KG1 (cell line): ENCODE data around the gene CDX4.
"Not testable (repeated sequence)": the region's sequence is repeated elsewhere in the genome, so short reads cannot be mapped to it uniquely, and the experiment has no call there.

ENCODE experiments used
- DNase-seq: peaks from one replicate; lab custom pipeline; 2025; lab: John Stamatoyannopoulos, UW

CDX4 gene, protein sequence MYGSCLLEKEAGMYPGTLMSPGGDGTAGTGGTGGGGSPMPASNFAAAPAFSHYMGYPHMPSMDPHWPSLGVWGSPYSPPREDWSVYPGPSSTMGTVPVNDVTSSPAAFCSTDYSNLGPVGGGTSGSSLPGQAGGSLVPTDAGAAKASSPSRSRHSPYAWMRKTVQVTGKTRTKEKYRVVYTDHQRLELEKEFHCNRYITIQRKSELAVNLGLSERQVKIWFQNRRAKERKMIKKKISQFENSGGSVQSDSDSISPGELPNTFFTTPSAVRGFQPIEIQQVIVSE

DNA sequence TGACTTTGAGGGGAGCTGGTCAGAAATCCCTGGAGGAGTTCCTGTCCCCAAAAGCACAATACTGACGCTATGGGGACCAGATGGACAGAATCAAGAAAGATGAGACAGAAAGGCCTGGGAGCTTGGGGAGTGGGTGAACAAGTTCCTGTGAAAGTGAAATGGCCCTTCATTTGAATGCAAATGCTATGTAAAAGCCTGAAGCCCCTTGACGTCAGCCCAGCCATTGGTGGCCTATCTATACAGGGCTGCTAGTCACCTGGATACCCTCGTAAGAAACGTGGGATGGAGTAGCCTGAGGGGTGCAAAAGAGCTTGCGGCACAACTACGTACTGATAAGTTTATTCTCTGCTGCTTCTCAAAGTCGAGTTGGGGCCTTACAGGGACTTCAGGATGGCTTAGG lies at the start of gene CDX4:
CDX4 (plus strand) TSS at position 223 of the 400 bp plus-strand sequence. CDS start 201 bp downstream, outside the sequence.
- DNase-seq: no peak

DNA sequence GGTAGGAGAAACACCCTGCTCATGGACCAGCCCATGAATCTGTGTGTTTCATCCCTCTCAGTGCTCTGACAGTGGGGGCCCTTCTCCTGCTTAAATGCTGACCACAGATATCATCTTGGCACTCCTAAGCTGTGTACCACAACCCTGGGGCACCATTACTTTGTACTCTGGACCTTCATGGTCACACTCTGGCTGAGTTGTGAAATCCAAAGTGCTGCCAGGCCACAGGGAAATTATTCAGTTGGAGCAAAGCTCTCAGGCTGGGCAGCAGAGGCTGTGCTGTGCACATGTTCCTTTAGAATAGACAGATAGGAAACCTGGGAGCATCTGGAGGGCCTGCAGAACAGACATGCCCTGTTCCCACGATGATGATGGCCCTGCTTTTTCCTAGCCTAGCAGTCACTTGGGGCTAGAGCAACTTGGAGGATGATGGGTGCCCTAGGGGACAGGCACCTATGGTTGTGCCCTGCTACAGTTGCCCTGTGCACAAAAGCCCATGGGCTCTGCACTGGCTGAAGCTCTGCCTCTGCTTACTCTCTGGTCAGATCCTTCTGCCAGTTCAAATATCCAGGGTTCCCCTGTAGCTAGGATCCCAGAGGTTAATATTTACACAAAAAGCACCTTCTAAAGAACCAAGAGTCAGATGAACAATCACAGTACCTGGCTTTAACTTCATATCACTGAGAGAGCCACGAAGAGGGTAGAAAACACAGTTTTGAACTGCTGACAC lies 48.5 kb upstream of the CDX4 start:
- DNase-seq: no peak

DNA sequence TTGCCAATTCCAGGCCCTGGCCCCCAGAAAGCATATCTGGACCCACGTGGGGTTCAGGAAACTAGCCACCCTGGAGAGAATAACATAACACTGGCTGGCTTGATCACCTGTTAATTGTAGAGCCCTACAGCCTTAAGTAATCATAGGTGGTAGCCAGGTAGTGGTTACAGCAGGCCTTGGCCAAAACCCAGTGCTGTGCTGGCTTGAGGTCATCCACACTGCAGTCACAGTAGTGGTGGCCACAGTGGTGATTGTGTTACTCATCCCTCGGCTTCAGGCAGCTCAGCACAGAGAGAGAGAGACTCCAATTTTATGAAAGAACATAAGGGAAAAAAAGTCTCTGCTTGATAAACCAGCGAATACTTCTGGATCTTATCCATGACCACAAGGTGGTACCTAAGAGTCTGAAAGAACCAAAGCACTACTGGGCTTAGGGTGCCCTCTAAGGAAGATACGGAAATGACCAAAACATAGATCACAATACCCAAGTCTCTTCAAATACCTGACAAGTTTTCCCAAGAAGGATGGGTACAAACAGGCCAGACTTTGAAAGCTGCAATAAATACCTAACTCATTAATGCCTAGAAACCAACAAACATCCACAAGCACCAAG lies 46.6 kb upstream of the CDX4 start:
- no peak for DNase-seq

DNA sequence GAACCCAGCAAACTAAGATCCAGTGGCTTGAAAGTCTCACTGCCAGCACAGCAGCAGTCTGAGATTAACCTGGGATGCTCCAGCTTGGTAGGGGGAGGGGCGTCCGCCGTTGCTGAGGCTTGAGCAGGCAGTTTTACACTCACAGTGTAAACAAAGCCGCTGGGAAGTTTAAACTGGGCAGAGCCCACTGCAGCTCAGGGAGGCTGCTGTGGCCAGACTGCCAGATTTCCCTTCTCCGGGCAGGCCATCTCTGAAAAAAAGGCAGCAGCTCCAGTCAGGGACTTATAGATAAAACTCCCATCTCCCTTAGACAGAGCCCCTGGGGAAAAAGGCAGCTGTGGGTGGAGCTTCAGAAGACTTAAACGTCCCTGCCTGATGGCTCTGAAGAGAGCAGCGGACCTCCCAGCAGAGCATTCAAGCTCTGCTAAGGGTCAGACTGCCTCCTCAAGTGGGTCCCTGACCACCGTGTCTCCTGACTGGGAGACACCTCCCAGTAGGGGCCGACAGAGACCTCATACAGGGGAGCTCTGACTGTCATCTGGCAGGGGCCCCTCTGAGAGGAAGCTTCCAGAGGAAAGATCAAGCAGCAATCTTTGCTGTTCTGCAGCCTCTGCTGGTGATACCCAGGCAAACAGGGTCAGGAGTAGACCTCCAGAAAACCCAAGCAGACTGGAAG lies 45.1 kb upstream of the CDX4 start:
- no peak for DNase-seq

DNA sequence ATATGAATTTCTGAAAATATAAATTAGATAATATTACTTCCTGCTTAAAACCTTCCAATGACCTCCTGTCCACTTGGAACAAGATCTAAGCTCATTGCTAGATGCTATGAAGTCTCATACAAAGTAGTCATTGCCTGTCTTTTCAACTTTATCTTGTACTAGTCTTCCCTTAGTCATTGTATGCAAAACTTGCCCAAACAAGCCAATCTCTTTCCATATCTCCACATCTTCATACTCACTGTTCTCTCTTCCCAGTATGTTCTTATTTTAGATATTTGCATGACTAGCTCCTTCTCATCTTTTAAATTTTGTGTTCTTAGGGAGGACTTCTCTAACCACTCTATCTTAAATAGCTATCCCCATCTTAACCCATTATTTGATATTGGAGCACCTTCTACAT lies 33.9 kb upstream of the CDX4 start:
- DNase-seq: no peak

DNA sequence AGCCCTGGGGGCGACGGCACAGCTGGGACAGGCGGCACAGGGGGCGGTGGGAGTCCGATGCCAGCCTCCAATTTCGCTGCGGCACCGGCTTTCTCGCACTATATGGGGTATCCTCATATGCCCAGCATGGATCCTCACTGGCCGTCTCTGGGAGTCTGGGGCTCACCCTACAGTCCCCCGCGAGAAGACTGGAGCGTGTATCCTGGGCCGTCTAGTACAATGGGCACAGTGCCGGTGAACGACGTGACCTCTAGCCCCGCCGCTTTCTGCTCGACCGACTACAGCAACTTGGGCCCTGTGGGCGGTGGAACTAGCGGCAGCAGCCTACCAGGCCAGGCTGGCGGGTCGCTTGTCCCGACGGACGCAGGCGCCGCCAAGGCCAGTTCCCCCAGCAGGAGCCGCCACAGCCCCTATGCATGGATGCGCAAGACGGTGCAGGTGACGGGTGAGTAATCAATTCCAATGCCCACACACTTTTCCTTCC lies 500 bp downstream of the CDX4 start:
- no peak for DNase-seq

DNA sequence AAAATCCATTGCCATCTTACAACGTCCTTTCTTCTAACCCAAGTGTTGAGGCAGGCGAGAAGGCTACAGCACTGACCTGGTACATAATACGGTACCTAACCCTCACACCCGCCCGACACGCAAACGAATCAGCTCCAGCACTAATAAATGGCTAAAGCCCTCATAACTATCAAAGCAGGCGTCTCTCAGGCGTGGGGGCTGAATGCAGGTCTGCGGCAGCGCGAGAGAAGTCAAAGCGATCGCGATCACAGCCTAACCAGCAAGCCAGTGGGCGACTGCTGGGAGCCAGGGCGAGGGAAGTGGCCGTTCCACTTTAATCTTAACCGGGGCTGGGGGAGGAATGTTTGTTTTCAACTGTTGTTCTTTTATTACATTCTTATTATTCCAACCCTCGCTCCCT lies 1.5 kb downstream of the CDX4 start:
- DNase-seq: no peak

DNA sequence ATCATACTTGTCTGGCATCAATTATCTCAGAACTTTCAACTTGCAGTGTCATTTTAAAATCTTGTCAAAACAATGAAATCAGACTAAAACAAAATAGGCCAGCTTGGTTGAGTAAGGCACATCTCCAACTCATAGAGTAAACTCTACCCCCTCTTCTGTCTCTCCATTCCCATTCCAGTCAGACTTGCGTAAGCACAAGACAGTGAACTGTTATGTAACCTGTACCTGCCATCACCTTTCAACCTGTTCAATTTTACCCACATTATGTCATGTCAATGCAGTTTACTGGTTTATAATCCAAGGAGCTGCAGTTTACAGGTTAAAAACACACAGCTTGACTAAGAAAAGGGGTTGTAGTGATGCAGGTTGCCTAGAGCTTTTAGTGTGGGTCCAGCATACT lies 8.3 kb downstream of the CDX4 start:
- no peak for DNase-seq

DNA sequence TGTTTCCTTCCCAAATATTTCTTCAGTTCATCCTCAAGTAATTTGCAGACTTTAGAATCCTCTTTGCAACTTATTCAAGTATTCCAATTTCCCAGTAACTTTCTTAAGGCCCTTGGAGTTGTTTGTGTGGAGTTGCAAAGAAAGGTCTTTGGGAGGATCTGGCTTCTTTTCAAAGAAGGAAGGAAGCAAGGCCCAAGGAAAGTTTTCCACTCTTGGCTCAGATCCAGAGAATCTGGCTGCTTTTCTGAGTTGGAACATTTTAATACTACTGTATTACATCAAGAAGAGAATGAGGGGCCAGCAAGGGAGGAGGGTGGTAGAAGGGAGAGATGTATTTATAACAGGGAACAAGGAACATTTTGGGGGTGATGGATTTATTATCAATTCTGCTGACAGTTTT lies 10.5 kb downstream of the CDX4 start:
- no peak for DNase-seq

DNA sequence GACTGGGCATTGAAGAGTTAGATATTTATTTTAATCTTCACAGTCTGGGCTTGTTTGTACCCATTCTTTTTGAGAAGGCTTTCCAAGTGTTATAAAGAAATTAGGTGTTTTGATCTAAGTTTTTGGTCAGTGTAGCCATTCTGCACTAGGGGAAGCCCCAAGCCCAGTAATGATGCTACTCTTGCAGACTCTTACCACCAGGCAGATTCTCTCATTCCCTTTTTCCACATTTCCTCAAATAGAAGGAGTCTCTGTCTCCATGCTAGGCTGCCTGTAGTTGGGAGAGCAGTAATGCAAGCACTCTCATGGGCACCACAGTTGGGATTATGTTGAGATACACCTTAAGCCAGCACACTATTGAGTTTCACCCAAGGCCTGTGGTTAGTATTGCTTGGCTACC lies 21.5 kb downstream of the CDX4 start:
- no peak for DNase-seq

DNA sequence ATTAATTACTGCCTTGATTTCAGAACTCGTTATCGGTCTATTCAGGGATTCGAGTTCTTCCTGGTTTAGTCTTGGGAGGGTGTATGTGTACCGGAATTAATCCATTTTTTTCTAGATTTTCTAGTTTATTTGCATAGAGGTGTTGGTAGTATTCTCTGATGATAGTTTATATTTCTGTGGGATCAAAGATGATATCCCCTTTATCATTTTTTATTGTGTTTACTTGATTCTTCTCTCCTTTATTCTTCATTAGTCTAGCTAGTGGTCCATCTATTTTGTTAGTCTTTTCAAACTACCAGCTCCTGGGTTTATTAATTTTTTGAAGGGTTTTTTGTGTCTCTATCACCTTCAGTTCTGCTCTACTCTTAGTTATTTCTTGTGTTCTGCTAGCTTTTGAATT lies 32.1 kb downstream of the CDX4 start:
- DNase-seq: no peak

DNA sequence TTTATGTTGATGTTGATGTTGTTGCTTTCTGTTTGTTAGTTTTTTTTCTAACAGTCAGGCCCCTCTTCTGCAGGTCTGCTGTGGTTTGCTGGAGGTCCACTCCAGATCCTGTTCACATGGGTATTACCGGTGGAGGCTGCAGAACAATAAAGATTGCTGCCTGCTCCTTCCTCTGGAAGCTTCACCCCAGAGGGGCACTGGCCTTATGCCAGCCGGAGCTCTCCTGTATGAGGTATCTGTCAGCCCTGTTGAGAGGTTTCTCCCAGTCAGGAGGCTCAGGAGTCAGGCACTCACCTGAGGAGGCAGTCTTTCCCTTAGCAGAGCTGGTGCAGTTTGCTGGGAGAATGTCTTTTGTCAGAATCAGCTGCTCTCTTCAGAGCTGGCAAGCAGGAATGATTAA lies 34.7 kb downstream of the CDX4 start:
- DNase-seq: no peak

DNA sequence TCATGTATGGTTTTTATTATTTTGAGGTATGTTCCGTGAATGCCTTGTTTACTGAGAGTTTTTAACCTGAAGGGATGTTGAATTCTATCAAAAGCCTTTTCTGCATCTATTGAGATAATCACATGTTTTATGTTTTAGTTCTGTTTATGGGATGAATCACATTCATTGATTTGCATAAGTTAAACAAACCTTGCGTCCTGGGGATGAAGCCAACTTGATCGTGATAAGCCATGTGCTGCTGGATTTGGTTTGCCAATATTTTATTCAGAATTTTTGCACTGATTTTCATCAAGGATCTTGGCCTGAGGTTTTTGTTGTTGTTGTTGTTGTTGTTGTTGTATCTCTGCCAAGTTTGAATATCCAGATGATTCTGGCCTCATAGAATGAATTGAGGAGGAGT lies 43.8 kb downstream of the CDX4 start:
- no peak for DNase-seq

DNA sequence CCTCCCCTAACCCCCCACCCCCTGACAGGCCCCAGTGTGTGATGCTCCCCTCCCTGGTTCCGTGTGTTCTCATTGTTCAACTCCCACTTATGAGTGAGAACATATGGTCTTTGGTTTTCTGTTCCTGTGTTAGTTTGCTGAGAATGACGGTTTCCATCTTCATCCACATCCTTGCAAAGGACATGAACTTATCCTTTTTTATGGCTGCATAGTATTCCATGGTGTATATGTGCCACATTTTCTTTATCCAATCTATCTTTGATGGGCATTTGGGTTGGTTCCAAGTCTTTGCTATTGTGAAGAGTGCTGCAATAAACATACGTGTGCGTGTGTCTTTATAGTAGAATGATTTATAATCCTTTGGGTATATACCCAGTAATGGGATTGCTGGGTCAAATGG lies 45.3 kb downstream of the CDX4 start:
- not testable (repeated sequence) for DNase-seq
